ENCODE results near the gene XRCC5. TPM values are rescaled to one million over a fixed set of nuclear protein-coding genes. Genes with fewer than 3 reads are reported as not detected.

XRCC5 gene
- polyA plus RNA-seq, 3 donors from 2014 or later = 301 to 350 (median 303) TPM

DNA sequence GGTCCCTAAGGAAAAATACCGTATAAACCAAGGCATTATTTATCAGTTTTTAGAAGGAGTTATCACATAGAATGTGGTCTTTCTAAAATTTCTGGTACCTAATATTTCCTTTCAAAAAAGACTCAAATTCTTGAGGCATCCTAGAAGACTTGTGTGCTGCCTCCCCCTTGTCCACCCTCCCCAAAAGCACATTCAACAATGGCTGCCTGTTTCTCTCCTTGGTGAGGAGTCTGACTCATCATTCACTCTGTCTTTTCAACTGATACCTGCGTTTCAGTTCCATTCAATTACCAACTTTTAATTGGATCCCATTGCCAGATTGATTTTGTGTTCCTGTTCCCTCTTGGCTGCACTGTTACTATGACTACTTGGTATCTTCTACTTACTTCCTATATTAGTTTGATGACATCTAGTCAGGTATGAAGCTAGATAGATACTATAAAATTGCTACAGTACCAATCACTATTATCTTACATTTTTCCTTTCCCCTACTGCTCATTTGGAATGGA is 72.9 kb downstream of the XRCC5 start:
- Mint-ChIP-seq H3K9me3 (no peaks in the 10 kb centered on the region), H3K36me3 (peaks cover 17 to 28% (median 26%) of the 10 kb centered on the region in 3 donors), H3K27me3 (ENCODE audit: low read depth in 3 of 3) (no peaks in the 10 kb centered on the region), H3K27ac (peak overlapping the region in 5 of 6 donors; percentile 22 to 55 (median 46)), H3K4me3 (no peak overlapping the region), H3K4me1 (peaks cover 56 to 89% of the 10 kb centered on the region in 2 donors)
- DNase-seq = no peak

DNA sequence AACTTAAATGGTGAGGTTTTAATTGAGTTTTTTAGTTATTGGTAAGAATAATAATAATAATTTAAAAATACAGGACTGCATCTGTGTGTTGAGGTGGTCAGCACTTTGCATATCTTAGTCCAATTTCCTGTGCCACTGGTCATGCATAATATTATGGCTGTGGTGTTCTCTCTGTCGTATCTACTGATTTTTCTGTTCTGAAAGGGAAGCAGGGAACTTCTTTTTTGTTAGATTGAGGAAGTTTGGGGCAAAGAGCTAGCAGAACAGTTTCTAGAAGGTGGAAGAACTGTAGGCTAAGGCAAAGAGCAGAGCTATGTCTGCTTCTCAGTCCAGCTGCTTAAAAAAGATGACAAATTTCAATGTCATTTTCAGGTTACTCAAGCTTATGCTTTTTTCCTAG is 74.3 kb downstream of the XRCC5 start:
- H3K27me3 Mint-ChIP-seq (ENCODE audit: low read depth in 3 of 3) = peaks cover 0 to 4% (median 3%) of the 10 kb centered on the region in 3 donors
- peaks cover 17 to 31% (median 28%) of the 10 kb centered on the region in 3 donors for H3K36me3 Mint-ChIP-seq
- peaks cover 60 to 89% of the 10 kb centered on the region in 2 donors for H3K4me1 Mint-ChIP-seq
- no peak for DNase-seq
- H3K9me3 Mint-ChIP-seq = no peaks in the 10 kb centered on the region
- H3K27ac Mint-ChIP-seq = peak overlapping the region; percentile 18 to 83 (median 53)
- H3K4me3 Mint-ChIP-seq = no peak overlapping the region

DNA sequence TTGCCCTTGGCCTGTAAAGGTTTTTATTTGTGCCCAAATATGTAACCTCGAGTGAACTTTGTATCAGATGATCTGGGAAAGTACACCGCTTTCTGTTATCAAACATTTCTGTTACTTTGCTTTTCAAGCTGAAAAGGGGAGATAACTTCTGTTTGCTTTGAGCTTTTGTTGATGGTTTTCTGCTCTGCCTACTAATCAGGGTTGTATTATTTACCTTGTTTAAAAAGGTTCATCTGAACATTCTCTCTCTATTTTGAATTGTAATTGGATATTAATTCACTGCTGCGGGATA is 79.4 kb downstream of the XRCC5 start:
- Mint-ChIP-seq H3K4me1 (peaks cover 48 to 83% of the 10 kb centered on the region in 2 donors), H3K4me3 (no peak overlapping the region)
- DNase-seq = no peak

DNA sequence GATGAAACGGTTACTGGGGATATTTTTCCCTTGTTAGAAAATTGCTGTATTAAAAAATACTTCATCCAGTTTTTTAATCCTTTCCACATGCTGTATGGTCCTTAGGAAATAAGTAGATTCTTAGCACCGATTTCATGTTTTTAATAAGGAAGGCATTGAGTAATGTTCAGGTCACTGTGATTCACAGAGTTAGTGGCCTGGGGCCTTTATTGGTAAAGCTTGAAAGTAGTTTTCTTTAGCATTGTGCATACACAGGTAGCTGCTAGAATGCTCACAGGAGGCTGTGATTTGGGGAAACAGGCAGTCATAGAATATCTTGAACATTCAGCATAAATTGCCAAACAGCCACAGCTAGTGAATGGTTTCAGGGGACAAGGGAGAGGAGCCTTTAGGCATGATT is 79.8 kb downstream of the XRCC5 start:
- no peak overlapping the region for H3K4me3 Mint-ChIP-seq
- H3K36me3 Mint-ChIP-seq = peaks cover 10 to 35% (median 18%) of the 10 kb centered on the region in 3 donors
- no peak for DNase-seq
- peak overlapping the region in 5 of 6 donors; percentile 7 to 82 (median 25) for H3K27ac Mint-ChIP-seq
- no peaks in the 10 kb centered on the region for H3K9me3 Mint-ChIP-seq
- H3K27me3 Mint-ChIP-seq (ENCODE audit: low read depth in 3 of 3) = peaks cover 0 to 4% (median 3%) of the 10 kb centered on the region in 3 donors
- peaks cover 45 to 82% of the 10 kb centered on the region in 2 donors for H3K4me1 Mint-ChIP-seq

More for the DNA sequence above, 79.4 kb downstream of the XRCC5 start:
- Mint-ChIP-seq H3K36me3 (peaks cover 7 to 31% (median 18%) of the 10 kb centered on the region in 3 donors), H3K27ac (peak overlapping the region in 5 of 6 donors; percentile 3 to 69 (median 23)), H3K9me3 (no peaks in the 10 kb centered on the region), H3K27me3 (ENCODE audit: low read depth in 3 of 3) (peaks cover 0 to 4% (median 3%) of the 10 kb centered on the region in 3 donors)

DNA sequence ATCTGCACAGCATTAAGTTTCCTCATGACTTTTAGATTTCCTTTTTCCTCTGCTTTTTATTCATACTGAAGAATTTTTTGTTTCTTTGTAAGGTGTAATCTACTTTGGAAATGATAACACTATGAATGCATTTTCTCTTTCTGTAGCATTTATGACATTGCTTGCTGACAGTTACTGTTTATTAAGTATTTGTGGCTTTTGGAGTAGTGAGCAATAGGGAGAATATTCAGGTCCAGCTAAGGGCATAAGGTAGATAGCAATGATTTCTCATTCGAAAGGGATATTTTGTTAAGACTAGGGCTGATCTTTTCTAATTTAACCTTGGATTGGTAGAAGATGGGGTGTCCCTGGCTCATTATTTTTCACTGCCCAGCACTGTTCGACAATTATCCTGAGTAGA is 80.3 kb downstream of the XRCC5 start:
- Mint-ChIP-seq H3K27ac (peak overlapping the region in 4 of 6 donors; percentile 25 to 82 (median 52)), H3K27me3 (ENCODE audit: low read depth in 3 of 3) (peaks cover 0 to 4% (median 3%) of the 10 kb centered on the region in 3 donors), H3K4me3 (no peak overlapping the region), H3K36me3 (peaks cover 15 to 40% (median 22%) of the 10 kb centered on the region in 3 donors), H3K9me3 (no peaks in the 10 kb centered on the region), H3K4me1 (peaks cover 45 to 80% of the 10 kb centered on the region in 2 donors)
- no peak for DNase-seq

DNA sequence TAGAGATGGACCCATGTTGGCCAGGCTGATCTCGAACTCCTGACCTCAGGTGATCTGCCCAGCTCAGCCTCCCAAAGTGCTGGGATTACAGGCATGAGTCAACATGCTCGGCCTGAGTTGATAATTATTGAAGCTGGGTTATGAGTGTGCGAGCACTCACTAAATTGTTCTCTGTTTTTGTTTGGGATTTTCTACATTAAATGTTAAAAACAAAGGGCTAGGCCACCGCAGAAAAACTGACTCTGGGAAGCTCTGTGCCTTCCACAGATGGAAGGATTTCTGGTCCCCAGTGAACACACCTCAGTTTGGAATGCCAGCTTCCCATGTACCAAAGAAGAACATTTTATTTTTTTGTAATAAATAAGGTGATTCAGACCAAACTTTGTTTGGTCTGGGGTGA is 83.0 kb downstream of the XRCC5 start:
- no peak overlapping the region for H3K4me3 Mint-ChIP-seq
- DNase-seq = no peak
- H3K9me3 Mint-ChIP-seq = no peaks in the 10 kb centered on the region
- peaks cover 0 to 4% (median 3%) of the 10 kb centered on the region in 3 donors for H3K27me3 Mint-ChIP-seq (ENCODE audit: low read depth in 3 of 3)
- peaks cover 15 to 52% (median 22%) of the 10 kb centered on the region in 3 donors for H3K36me3 Mint-ChIP-seq
- H3K4me1 Mint-ChIP-seq = peaks cover 21 to 53% of the 10 kb centered on the region in 2 donors
- H3K27ac Mint-ChIP-seq = no peak overlapping the region

DNA sequence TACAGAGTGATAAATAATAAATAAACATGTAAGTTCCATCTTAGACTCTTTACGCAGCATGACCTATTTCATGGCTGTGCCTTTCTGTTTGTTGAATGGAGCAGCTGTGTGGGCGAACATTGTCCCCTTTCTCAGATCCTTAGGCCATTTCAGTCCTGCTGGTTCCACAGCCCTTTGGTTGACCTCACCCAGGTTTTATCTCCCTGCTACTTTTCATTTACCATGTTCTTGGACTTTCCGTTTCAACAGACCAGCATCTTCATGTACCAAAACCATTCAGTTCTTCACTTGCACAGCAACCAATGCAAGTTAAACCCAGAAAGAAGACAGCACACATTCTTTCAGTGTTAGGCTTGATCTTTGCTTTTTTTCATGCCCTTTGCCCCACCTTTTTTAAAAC is 83.8 kb downstream of the XRCC5 start:
- Mint-ChIP-seq H3K27ac (peak overlapping the region in 4 of 6 donors; percentile 23 to 60 (median 36)), H3K27me3 (ENCODE audit: low read depth in 3 of 3) (no peaks in the 10 kb centered on the region), H3K9me3 (no peaks in the 10 kb centered on the region), H3K4me1 (peaks cover 14 to 45% of the 10 kb centered on the region in 2 donors), H3K36me3 (peaks cover 15 to 55% (median 29%) of the 10 kb centered on the region in 3 donors), H3K4me3 (no peak overlapping the region)
- DNase-seq = no peak

DNA sequence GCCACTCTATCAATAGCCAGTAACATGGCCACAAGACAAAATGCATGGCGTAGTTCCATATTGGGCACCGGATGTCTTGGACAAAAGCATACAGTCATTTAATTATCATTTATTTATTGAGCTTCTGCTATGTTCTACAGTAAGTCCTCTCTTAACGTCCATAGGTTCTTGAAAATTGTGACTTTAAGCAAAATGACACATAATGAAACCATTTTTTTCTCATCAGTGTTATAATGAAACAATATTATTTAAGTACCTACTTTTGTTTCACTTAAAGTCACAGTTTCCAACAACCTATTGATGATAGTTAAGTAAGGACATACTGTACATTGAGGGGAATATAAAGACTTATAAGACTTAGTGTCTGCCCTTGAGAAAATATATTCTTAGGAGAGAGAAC is 84.9 kb downstream of the XRCC5 start:
- Mint-ChIP-seq H3K36me3 (peaks cover 15 to 58% (median 32%) of the 10 kb centered on the region in 3 donors), H3K27ac (peak overlapping the region in 4 of 6 donors; percentile 6 to 63 (median 22))

DNA sequence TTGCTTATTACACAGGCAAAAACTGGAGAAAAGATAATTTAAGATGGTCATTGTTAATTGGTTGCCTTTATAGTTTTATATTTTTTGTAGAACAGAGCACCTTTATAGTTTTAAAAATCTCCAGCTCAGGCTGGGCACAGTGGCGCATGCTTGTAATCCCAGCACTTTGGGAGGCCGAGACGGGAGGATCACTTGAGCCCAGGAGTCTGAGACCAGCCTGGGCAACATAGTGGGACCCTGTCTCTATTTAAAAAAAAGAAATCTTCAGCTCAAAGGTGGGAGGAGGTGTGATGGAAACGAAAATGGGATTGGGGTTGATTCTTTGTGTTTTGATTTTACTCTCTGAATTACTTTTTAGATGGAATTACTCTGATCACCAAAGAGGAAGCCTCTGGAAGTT is 85.4 kb downstream of the XRCC5 start:
- Mint-ChIP-seq H3K36me3 (peaks cover 18 to 61% (median 35%) of the 10 kb centered on the region in 3 donors), H3K27me3 (ENCODE audit: low read depth in 3 of 3) (no peaks in the 10 kb centered on the region), H3K9me3 (no peaks in the 10 kb centered on the region), H3K27ac (peak overlapping the region in 2 of 6 donors; percentile 54 to 59), H3K4me3 (no peak overlapping the region), H3K4me1 (peaks cover 1 to 33% of the 10 kb centered on the region in 2 donors)
- no peak for DNase-seq

More for the DNA sequence above, 84.9 kb downstream of the XRCC5 start:
- Mint-ChIP-seq H3K4me1 (peaks cover 5 to 34% of the 10 kb centered on the region in 2 donors), H3K9me3 (no peaks in the 10 kb centered on the region), H3K27me3 (ENCODE audit: low read depth in 3 of 3) (no peaks in the 10 kb centered on the region), H3K4me3 (no peak overlapping the region)
- DNase-seq = no peak

DNA sequence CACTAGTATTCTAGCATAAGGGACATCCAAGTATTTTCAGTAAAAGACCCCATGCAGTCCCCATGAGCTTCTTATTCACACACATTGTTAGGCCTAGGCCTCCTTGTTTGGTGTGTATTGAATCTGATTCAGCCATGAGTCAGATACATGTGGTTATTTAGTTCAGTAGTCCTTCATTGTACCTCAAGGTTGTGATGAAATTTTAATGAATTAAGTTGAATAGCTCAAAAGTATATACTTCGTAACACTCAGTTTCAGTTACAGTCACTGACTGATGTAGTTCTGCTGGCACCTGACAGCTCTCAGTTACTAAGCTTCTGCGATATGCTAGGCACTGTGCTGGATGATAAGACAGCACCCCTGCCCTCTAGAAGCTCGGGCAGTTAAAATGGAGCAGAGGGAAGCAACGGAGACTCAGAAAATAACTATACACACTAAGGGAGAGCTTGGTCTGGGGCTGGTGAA is 86.4 kb downstream of the XRCC5 start:
- H3K36me3 Mint-ChIP-seq = peaks cover 19 to 66% (median 42%) of the 10 kb centered on the region in 3 donors
- H3K4me3 Mint-ChIP-seq = no peak overlapping the region
- H3K9me3 Mint-ChIP-seq = no peaks in the 10 kb centered on the region
- peak overlapping the region in 3 of 6 donors; percentile 26 to 76 (median 75) for H3K27ac Mint-ChIP-seq
- H3K27me3 Mint-ChIP-seq (ENCODE audit: low read depth in 3 of 3) = no peaks in the 10 kb centered on the region
- H3K4me1 Mint-ChIP-seq = peaks cover 1 to 33% of the 10 kb centered on the region in 2 donors
- DNase-seq = no peak

DNA sequence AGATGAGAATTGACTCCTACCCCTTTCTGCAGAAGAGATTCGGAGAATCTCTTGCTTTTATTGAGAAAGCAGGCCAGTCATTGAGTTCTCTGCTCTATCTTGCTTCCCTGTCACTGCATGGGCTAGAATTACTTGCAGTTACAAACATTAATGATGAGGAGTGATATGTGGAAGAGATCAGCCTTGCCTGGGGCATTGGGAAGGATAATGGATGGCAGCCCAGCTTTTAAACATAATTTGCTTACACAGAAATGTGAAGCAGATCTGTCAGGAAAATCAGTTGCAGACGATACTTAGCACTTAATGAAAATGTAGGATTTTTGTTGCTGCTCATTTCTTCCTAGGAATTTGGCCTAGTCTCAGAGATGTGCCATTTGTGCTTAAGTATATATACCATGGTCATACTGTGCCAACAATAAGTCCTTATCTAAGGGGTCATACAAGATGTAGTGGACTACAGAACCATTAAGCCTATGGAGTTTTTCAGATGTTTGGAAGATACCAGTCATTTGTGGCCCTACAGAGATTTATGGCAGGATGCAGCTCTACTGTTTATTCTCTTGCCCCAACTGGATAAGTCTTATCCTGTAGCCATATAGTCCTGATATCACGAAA is 92.7 kb downstream of the XRCC5 start:
- peak overlapping the region in 1 of 6 donors; percentile 6 for H3K27ac Mint-ChIP-seq
- H3K27me3 Mint-ChIP-seq (ENCODE audit: low read depth in 3 of 3) = no peaks in the 10 kb centered on the region
- H3K4me3 Mint-ChIP-seq = no peak overlapping the region
- peaks cover 1 to 34% of the 10 kb centered on the region in 2 donors for H3K4me1 Mint-ChIP-seq
- DNase-seq = no peak
- peaks cover 31 to 81% (median 51%) of the 10 kb centered on the region in 3 donors for H3K36me3 Mint-ChIP-seq
- H3K9me3 Mint-ChIP-seq = no peaks in the 10 kb centered on the region

DNA sequence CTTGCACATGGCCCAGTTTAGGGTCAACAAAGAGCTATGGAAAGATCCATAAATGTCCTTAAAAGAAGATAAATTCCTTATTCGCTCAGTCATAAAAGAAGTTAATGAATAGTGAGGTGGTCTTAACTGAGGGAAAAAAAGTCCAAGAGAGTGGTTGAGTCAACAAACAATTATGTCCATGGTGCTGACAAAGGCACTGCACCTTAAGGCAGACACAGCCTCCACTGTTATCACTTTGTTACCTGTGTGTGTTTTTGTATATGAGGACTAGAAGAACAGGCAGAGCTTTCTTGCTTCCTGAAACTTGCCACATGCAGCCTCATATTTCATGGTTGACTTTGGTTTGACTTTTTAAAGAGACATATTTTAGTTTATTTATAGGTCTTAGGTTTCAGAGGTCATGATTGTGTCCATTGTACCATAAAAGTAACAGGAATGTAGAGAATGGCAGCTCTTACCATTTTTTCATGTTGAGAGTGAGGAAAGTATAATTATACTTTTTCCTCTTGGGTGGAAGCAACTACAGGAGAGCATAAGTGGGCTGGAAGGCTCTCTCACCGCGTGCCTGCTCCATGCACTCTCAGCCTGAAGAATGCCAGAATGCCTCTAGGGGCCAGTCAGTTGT is 93.6 kb downstream of the XRCC5 start:
- H3K9me3 Mint-ChIP-seq = no peaks in the 10 kb centered on the region
- peaks cover 1 to 34% of the 10 kb centered on the region in 2 donors for H3K4me1 Mint-ChIP-seq
- no peaks in the 10 kb centered on the region for H3K27me3 Mint-ChIP-seq (ENCODE audit: low read depth in 3 of 3)
- no peak overlapping the region for H3K4me3 Mint-ChIP-seq
- no peak for DNase-seq
- H3K36me3 Mint-ChIP-seq = peaks cover 37 to 81% (median 51%) of the 10 kb centered on the region in 3 donors
- H3K27ac Mint-ChIP-seq = peak overlapping the region in 1 of 6 donors; percentile 10

DNA sequence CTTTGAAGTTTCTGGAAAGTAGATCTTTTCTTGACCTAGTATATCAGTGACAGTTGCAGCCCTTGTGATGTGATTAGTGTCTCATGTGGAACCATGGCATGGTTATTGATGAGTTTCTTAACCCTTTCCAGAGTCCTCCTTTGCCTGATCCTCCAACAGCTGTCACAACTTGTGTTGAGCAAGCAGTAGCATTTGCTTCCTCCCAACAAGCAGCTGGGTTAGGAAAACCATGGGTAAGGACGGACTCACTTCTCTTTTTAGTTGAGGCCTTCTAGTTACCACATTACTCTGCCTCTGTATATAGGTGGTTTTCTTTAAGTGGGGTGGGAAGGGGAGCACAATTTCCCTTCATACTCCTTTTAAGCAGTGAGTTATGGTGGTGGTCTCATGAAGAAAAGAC is 96.3 kb downstream of the XRCC5 start:
- no peak overlapping the region for H3K4me3 Mint-ChIP-seq
- peaks cover 0 to 2% (median 0%) of the 10 kb centered on the region in 3 donors for H3K27me3 Mint-ChIP-seq (ENCODE audit: low read depth in 3 of 3)
- peaks cover 42 to 76% (median 44%) of the 10 kb centered on the region in 3 donors for H3K36me3 Mint-ChIP-seq
- H3K4me1 Mint-ChIP-seq = peaks cover 0 to 21% of the 10 kb centered on the region in 2 donors
- no peak for DNase-seq
- no peaks in the 10 kb centered on the region for H3K9me3 Mint-ChIP-seq
- no peak overlapping the region for H3K27ac Mint-ChIP-seq
